Hematopoietic multipotent progenitor cell treated with erythropoietin and hydrocortisone succinate and interleukin-3 and kit ligand, for 6 days (in vitro differentiated cells): Measurements from ENCODE around the gene CCNA1.

Source experiments
- DNase-seq: peaks from one replicate; pipeline ENCODE4 v3.0.0-alpha.2; 2015

Gene CCNA1

DNA sequence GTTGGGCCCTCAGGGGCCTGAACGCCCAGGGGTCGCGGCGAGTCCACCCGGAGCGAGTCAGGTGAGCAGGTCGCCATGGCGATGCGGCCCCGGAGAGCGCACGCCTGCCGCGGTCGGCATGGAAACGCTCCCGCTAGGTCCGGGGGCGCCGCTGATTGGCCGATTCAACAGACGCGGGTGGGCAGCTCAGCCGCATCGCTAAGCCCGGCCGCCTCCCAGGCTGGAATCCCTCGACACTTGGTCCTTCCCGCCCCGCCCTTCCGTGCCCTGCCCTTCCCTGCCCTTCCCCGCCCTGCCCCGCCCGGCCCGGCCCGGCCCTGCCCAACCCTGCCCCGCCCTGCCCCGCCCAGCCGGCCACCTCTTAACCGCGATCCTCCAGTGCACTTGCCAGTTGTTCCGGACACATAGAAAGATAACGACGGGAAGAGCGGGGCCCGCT is at the start of gene CCNA1:
CCNA1 (plus strand) TSS at position 390 of the 439 bp plus-strand sequence. CDS start 562 bp downstream, outside the sequence.
- peak; percentile 63 for DNase-seq

GRCh38 chr13:36385489-36385888 is 46.8 kb upstream of the CCNA1 start:
- no peak for DNase-seq

DNA sequence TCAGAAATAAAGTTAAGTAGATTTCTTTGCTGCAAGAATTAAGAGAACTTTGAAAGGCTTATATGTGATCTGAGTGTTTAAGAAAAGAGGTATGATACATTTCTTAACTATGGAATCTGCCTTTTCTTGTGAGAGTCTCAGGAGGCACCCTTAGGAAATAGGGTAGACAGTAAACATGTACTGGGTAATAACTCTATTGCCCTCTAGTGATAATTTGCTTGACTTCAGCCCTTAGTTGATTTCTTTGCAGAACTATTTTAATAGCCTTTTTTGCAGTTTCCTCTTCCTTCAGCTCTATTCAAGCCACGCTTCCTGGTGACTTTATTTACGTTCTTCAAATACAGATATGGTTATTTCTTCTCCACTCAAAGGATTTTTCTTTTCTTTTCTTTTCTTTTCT is 37.0 kb upstream of the CCNA1 start:
- DNase-seq, result peak; percentile 74

- no peak for DNase-seq
Observed at GRCh38 chr13:36405151-36405550, 27.1 kb upstream of the CCNA1 start.

DNA sequence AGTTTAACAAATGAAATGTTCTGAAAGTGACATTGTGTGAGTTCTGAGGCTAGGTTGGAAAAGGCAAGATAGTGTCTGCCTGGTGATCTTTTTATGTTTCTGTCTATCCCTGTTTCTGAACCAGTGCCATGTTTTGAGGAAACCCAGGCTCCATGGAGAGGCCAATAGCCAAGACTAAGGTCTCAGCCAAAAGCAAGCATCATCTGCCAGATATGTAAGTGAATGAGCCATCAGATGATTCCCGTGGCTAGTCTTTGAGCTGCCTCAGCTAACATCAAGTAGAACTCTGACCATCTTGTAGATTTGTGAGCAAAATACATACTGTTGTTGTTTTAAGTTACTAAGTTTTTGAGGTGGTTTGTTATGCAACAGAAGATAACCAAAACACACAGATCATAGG is 19.6 kb upstream of the CCNA1 start:
- DNase-seq, result no peak

- no peak for DNase-seq
Observed at GRCh38 chr13:36413161-36413560, 19.1 kb upstream of the CCNA1 start.

- peak; percentile 55 for DNase-seq
Observed at GRCh38 chr13:36414461-36414860, 17.8 kb upstream of the CCNA1 start.

DNA sequence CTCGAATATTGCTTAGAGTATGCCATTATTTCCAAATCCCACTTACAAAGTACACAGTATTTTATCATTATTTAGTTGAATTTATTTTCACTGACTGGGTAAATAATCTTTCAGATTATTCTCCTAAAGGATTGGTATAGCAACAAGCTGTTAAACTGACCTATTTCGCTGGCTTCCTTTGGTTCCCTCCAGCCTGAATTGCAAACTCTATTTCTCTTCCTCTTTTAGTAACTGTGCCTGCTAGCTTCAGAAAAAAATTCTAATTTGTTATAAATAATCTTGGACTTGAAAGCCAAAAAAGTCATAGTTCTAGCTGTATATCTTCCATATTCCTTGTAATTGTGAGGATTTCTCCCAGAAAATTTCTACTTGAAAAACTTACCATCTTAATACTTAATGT is 15.0 kb upstream of the CCNA1 start:
- peak; percentile 46 for DNase-seq

- peak; percentile 81 for DNase-seq
Observed at GRCh38 chr13:36418022-36418805, 14.1 kb upstream of the CCNA1 start.

GRCh38 chr13:36420437-36420891 is 11.8 kb upstream of the CCNA1 start:
- peak; percentile 94 for DNase-seq

DNA sequence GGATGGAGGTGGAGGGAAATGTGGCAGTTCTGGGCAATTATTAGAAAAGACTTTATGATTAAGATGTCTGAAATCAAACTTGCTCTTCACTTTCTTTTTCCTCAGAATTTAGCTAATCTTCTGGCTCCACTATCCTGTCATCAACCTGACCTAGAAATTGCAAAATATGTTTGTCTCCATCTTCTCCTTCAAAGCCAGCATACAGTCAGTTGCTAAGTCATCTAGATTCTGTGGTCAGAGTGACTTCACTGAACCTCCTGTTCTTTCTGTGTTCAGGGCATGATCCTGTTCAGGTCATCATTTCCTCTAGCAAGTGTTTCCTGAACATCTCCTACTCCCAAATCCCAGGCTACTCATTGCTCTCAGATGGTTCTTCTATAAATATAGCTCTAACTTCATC is 10.8 kb upstream of the CCNA1 start:
- peak; percentile 65 for DNase-seq

DNA sequence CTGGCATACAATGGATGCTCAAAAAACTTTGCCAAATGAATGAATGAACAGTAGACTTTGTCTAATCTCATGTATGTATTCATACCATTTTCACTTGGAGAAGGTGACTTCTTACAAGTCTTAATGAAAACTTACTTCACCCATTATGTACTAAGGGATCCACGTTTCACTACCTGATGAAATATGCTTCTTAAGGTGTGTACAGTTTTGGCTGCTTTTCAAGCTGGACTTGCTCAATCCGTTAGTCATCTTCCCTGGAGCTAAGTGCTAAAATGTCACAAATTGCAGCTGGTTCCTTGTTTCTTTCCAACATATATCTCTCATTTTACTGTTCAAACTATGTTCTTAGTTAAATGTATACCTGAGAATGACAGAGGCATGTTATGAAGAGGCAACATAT is 4.2 kb upstream of the CCNA1 start:
- no peak for DNase-seq

GRCh38 chr13:36430247-36431203 is 1.8 kb upstream of the CCNA1 start:
- no peak for DNase-seq

DNA sequence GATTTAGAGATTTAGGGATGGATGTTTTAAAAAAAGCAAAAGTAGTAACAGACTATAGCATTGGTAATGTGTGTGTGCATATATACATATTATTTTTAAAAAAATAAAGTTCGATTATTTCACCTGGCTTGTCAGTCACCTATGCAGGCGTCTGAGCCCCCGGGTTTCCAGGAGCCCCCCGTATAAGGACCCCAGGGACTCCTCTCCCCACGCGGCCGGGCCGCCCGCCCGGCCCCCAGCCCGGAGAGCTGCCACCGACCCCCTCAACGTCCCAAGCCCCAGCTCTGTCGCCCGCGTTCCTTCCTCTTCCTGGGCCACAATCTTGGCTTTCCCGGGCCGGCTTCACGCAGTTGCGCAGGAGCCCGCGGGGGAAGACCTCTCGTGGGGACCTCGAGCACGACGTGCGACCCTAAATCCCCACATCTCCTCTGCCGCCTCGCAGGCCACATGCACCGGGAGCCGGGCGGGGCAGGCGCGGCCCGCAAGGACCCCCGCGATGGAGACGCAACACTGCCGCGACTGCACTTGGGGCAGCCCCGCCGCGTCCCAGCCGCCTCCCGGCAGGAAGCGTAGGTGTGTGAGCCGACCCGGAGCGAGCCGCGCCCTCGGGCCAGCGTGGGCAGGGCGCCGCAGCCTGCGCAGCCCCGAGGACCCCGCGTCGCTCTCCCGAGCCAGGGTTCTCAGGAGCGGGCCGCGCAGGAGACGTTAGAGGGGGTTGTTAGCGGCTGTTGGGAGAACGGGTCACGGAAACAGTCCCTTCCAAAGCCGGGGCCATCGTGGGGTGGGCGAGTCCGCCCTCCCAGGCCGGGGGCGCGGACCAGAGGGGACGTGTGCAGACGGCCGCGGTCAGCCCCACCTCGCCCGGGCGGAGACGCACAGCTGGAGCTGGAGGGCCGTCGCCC is 840 bp upstream of the CCNA1 start:
- DNase-seq, result no peak

DNA sequence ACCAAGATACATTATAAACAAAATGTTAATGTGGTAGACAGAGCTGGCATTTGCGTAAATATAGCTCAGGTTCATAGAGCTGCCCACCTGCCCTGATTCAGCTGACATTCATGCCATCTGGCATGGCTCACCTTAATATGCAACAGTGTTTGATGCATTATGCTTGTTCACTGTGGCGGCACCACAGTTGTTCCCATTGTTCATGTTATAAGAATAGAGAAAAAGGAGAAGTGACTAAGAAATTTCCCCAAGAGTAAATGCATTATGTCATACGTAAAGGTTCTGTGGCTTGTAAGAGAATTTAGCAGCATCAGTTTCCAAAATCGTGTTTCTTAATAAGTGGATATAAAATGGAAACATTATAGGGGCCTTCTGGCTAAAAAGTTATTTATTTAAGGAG is 4.5 kb downstream of the CCNA1 start:
- peak; percentile 51 for DNase-seq

- no peak for DNase-seq
Observed at GRCh38 chr13:36438594-36439483, 6.5 kb downstream of the CCNA1 start.

DNA sequence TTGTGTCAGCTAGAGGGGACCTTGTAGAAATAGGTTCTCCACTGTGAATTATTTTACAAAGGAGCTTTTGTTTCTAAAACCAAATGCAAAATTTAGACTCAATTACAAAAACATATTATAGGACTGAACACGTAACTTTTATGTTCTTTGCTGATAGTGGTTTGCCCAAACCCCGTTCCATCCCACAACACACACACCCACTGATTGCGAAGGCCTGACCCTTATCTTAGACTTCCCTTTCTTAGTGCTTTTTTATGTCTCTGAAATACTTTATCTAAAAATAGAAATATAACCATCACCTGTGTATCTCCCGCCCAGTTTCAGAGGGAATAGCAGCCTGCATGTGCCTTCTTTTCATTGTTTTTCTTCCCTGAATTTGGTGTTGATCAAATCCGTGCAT is 13.0 kb downstream of the CCNA1 start:
- peak; percentile 70 for DNase-seq

DNA sequence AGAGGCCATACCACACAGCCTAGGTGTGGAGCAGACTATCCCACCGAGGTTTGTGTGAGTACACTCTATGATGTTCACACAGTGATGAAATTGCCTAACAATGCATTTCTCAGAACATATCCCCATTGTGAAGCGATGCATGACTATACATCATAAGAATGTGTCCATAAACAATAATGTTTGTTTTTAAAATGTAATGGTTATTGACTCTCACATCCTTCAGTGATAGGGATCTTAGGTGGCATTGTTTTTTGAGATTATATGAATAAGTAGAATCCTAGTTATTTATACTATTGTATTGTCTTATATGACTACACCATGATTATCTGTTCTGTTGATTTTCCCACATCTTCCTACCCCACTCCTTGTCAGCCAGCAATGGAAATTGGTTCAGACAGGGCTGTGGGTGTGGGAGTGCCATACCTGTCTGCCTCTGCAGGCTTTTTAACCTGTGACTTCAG is 13.6 kb downstream of the CCNA1 start:
- no peak for DNase-seq

- no peak for DNase-seq
Observed at GRCh38 chr13:36447501-36447900, 15.2 kb downstream of the CCNA1 start.

DNA sequence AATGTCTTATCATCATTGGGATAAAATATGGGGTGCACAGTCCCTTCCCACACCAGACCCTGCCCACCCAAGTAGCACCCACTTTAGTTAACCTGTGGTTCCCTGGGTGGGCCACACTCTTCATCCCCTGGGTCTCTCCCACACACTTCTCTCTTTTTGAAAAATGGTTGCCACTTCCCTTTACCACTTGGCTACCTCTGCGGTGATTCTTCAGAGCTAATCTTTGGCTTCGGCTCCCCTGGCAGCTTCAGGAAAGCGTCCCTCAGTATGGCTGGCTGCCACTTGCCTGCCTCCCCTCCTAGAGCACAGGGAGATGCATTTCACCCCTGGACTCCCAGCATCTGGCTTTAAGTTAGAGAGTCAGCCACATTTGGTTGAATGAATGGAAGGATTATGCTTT is 18.2 kb downstream of the CCNA1 start:
- no peak for DNase-seq

- DNase-seq, result peak; percentile 47
Observed at GRCh38 chr13:36453516-36453915, 21.2 kb downstream of the CCNA1 start.
